ENCODE results near the gene RNF227. TPM values are rescaled to one million over a fixed set of nuclear protein-coding genes. Genes with fewer than 3 reads are reported as not detected.
A peak's percentile ranks its signal among the peaks of the same experiment; 100 is the strongest.

RNF227 gene
- total and polyA plus RNA-seq, 2 donors from 2014 or later, result 2.5 TPM

DNA sequence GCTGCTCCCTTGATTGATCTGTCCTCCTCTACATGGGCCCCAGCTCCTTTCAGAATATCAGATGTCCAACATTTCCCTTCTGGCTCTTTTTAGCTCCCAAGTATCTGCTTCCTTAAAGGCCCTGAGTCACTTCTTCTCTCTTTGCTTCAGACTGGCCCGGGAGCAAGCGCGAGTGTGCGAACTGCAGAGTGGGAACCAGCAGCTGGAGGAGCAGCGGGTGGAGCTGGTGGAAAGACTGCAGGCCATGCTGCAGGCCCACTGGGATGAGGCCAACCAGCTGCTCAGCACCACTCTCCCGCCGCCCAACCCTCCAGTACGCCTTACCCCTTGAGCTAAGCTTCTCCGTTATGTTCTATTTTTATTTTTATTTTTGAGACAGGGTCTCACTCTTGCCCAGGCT, 28.2 kb upstream of the RNF227 start:
- TF ChIP-seq, protein P1, sequence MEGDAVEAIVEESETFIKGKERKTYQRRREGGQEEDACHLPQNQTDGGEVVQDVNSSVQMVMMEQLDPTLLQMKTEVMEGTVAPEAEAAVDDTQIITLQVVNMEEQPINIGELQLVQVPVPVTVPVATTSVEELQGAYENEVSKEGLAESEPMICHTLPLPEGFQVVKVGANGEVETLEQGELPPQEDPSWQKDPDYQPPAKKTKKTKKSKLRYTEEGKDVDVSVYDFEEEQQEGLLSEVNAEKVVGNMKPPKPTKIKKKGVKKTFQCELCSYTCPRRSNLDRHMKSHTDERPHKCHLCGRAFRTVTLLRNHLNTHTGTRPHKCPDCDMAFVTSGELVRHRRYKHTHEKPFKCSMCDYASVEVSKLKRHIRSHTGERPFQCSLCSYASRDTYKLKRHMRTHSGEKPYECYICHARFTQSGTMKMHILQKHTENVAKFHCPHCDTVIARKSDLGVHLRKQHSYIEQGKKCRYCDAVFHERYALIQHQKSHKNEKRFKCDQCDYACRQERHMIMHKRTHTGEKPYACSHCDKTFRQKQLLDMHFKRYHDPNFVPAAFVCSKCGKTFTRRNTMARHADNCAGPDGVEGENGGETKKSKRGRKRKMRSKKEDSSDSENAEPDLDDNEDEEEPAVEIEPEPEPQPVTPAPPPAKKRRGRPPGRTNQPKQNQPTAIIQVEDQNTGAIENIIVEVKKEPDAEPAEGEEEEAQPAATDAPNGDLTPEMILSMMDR (IDR thresholded peaks at IDR 0.05; ENCODE audit: borderline replicate concordance, extremely low read depth, insufficient read depth), result no peak
- no peak overlapping the region for H3K4me3 ChIP-seq (ENCODE audit: low read length in 3 of 3)
- H3K4me1 ChIP-seq (ENCODE audit: control insufficient read depth in 2 of 3, insufficient read depth in 2 of 3, low read depth in 1 of 3, low read length in 3 of 3), result no peaks in the 10 kb centered on the region
- FAIRE-seq (no peak), DNase-seq (peak in 1 of 5 donors; percentile 4)
- intact Hi-C loops (cut with DNase I), result no loop called here
- H3K9ac ChIP-seq (ENCODE audit: low read length in 3 of 3), result no peak overlapping the region
- H3K27ac ChIP-seq (ENCODE audit: low read depth in 2 of 2, low read length in 2 of 2), result no peak overlapping the region
- H3K27me3 ChIP-seq (ENCODE audit: control insufficient read depth, insufficient read depth, low read length), result no peaks in the 10 kb centered on the region
- H3K36me3 ChIP-seq (ENCODE audit: control insufficient read depth in 2 of 3, insufficient read depth in 3 of 3, low read length in 3 of 3), result peaks cover 11 to 53% (median 44%) of the 10 kb centered on the region in 3 donors
- H3K9me3 ChIP-seq (ENCODE audit: control insufficient read depth in 2 of 3, insufficient read depth in 1 of 3, low read length in 3 of 3), result no peaks in the 10 kb centered on the region

GRCh38 chr17:7943291-7943690, 27.2 kb upstream of the RNF227 start:
- DNase-seq, result no peak
- FAIRE-seq, result no peak
- Histone ChIP-seq H3K9me3 (ENCODE audit: control insufficient read depth in 2 of 3, insufficient read depth in 1 of 3, low read length in 3 of 3) (no peaks in the 10 kb centered on the region), H3K36me3 (ENCODE audit: control insufficient read depth in 2 of 3, insufficient read depth in 3 of 3, low read length in 3 of 3) (peaks cover 14 to 55% (median 41%) of the 10 kb centered on the region in 3 donors), H3K9ac (ENCODE audit: low read length in 3 of 3) (no peak overlapping the region), H3K27me3 (ENCODE audit: control insufficient read depth, insufficient read depth, low read length) (no peaks in the 10 kb centered on the region), H3K27ac (ENCODE audit: low read depth in 2 of 2, low read length in 2 of 2) (no peak overlapping the region), H3K4me1 (ENCODE audit: control insufficient read depth in 2 of 3, insufficient read depth in 2 of 3, low read depth in 1 of 3, low read length in 3 of 3) (no peaks in the 10 kb centered on the region), H3K4me3 (ENCODE audit: low read length in 3 of 3) (no peak overlapping the region)
- TF ChIP-seq, protein P1 (IDR thresholded peaks at IDR 0.05; ENCODE audit: borderline replicate concordance, extremely low read depth, insufficient read depth), result no peak
- intact Hi-C loops (cut with DNase I), result no loop called here

DNA sequence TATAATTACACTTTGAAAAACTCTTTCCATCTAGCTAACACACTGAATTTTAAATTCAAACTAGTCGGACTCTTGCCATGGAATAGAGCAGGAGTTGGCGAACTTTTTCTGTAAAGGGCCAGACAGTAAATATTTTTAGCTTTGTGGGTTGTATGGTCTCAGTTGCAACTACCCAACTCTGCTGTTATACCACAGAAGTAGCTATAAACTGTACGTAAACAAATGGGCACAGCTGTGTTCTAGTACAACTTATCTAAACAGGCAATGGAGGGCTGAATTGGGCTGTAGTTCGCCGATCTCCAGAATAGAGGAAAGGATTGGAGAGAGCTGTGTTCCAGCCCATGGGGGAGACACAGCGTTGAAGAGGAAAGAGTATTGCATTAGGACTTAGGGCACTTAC, 24.7 kb upstream of the RNF227 start:
- intact Hi-C loops (cut with DNase I), result no loop called here
- Histone ChIP-seq H3K27ac (ENCODE audit: low read depth in 2 of 2, low read length in 2 of 2) (no peak overlapping the region), H3K9ac (ENCODE audit: low read length in 3 of 3) (no peak overlapping the region), H3K4me1 (ENCODE audit: control insufficient read depth in 2 of 3, insufficient read depth in 2 of 3, low read depth in 1 of 3, low read length in 3 of 3) (no peaks in the 10 kb centered on the region), H3K9me3 (ENCODE audit: control insufficient read depth in 2 of 3, insufficient read depth in 1 of 3, low read length in 3 of 3) (no peaks in the 10 kb centered on the region), H3K36me3 (ENCODE audit: control insufficient read depth in 2 of 3, insufficient read depth in 3 of 3, low read length in 3 of 3) (peaks cover 11 to 45% (median 34%) of the 10 kb centered on the region in 3 donors), H3K4me3 (ENCODE audit: low read length in 3 of 3) (no peak overlapping the region), H3K27me3 (ENCODE audit: control insufficient read depth, insufficient read depth, low read length) (no peaks in the 10 kb centered on the region)
- DNase-seq (no peak), FAIRE-seq (no peak)
- TF ChIP-seq, protein P1 (IDR thresholded peaks at IDR 0.05; ENCODE audit: borderline replicate concordance, extremely low read depth, insufficient read depth), result no peak

DNA sequence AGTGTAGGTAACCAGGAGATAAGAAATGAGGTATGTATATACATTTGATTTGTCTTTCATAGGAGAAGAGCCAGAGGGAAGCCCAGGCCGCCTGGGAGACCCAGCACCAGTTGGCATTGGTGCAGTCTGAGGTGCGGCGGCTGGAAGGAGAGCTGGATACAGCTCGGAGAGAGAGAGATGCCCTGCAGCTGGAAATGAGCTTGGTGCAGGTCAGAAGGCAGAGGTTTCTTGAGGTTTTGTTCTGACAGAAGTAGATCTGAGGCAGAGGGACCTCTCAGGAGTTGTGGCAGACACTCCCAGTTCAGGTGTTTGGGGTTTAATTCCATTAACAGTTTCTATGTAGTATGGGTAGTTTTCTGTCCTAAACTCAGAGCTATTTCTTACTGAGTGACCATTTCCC, 23.9 kb upstream of the RNF227 start:
- FAIRE-seq, result no peak

More for the DNA sequence above, 23.9 kb upstream of the RNF227 start:
- Histone ChIP-seq H3K4me3 (ENCODE audit: low read length in 3 of 3) (no peak overlapping the region), H3K36me3 (ENCODE audit: control insufficient read depth in 2 of 3, insufficient read depth in 3 of 3, low read length in 3 of 3) (peaks cover 13 to 44% (median 34%) of the 10 kb centered on the region in 3 donors), H3K27ac (ENCODE audit: low read depth in 2 of 2, low read length in 2 of 2) (no peak overlapping the region), H3K9me3 (ENCODE audit: control insufficient read depth in 2 of 3, insufficient read depth in 1 of 3, low read length in 3 of 3) (no peaks in the 10 kb centered on the region), H3K27me3 (ENCODE audit: control insufficient read depth, insufficient read depth, low read length) (no peaks in the 10 kb centered on the region), H3K4me1 (ENCODE audit: control insufficient read depth in 2 of 3, insufficient read depth in 2 of 3, low read depth in 1 of 3, low read length in 3 of 3) (no peaks in the 10 kb centered on the region), H3K9ac (ENCODE audit: low read length in 3 of 3) (no peak overlapping the region)
- DNase-seq, result peak in 1 of 5 donors; percentile 15
- intact Hi-C loops (cut with DNase I), result no loop called here
- TF ChIP-seq, protein P1 (IDR thresholded peaks at IDR 0.05; ENCODE audit: borderline replicate concordance, extremely low read depth, insufficient read depth), result no peak

Measured in kidney (tissue), 14 donors.